NK-92 treated with Interleukin-12 subunit alpha and Interleukin-12 subunit beta, amount 100 ng/mL, for 24 hours (cell line): Measurements from ENCODE around the gene ASB2.

Experiments used
- DNase-seq: peaks from one replicate; lab custom pipeline; 2025; lab: John Stamatoyannopoulos, UW

ASB2 gene, protein sequence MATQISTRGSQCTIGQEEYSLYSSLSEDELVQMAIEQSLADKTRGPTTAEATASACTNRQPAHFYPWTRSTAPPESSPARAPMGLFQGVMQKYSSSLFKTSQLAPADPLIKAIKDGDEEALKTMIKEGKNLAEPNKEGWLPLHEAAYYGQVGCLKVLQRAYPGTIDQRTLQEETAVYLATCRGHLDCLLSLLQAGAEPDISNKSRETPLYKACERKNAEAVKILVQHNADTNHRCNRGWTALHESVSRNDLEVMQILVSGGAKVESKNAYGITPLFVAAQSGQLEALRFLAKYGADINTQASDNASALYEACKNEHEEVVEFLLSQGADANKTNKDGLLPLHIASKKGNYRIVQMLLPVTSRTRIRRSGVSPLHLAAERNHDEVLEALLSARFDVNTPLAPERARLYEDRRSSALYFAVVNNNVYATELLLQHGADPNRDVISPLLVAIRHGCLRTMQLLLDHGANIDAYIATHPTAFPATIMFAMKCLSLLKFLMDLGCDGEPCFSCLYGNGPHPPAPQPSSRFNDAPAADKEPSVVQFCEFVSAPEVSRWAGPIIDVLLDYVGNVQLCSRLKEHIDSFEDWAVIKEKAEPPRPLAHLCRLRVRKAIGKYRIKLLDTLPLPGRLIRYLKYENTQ

DNA sequence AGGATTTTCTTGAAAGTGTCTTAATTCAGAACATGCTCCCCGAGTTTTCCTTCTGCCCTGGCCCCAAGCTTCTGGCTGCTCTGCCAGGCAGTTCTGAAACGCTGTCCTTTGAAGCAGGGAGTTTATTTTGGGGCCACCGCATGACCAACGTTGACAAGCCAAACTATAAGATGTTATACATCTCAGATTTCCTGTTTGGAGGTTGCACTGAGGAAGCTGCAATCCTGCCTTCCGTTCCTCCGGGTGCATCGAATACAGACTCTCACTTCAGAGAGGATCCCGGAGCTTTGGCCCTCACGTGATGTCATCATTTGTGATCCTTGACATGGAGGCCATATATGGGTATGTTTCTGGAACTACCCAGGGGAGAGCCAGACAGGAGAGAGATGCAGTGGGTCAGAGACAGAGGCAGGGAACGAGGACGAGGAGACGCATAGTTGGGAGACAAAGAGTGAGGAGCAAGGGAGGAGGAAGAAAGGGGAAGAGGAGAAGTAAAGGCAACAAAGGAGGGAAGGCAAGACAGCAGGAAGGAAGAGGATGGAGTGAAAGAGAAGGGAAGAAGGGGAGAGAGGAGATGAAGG, at the start of gene ASB2:
Gene ASB2 (minus strand): TSS at position 94 of the 581 bp plus-strand sequence. CDS start 12,031 bp downstream, outside the sequence.
- no peak for DNase-seq

DNA sequence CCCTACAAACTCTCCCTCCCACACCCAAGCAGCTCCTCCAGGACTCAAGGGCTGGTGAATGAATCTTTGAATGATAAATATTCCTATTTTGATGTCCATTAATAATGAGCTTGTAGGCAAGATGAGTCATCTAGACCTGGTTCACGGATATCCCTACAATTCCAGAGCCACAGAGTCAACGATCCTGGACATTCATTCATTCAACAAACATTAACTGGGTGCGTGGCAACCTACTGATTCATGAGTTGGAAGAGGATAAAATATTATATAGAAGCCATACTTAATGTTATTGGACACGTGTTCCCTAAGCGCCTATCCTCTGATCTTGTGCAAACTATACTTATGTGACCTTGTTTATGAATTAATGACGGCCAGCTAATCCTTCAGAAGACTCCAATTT, 49.4 kb upstream of the ASB2 start:
- no peak for DNase-seq

DNA sequence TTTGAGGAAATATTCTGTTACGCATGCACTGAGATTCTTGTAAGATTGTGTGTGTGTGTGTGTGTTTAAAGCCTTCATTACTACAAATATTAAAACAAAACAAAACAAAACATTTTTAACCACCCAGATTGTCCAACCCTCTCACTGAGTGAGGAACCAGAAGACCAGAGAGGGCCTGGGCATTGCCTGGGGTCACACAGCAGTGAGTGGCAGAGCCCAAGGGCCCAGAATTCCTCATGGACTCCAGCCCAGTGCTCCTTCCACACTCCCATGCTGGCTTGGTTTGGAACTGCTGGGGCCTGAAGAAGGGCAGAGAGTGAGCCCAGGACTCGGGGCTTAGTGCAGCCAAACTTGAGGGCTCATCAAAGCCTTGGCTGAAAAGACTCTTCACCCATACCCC, 48.2 kb upstream of the ASB2 start:
- DNase-seq = no peak

DNA sequence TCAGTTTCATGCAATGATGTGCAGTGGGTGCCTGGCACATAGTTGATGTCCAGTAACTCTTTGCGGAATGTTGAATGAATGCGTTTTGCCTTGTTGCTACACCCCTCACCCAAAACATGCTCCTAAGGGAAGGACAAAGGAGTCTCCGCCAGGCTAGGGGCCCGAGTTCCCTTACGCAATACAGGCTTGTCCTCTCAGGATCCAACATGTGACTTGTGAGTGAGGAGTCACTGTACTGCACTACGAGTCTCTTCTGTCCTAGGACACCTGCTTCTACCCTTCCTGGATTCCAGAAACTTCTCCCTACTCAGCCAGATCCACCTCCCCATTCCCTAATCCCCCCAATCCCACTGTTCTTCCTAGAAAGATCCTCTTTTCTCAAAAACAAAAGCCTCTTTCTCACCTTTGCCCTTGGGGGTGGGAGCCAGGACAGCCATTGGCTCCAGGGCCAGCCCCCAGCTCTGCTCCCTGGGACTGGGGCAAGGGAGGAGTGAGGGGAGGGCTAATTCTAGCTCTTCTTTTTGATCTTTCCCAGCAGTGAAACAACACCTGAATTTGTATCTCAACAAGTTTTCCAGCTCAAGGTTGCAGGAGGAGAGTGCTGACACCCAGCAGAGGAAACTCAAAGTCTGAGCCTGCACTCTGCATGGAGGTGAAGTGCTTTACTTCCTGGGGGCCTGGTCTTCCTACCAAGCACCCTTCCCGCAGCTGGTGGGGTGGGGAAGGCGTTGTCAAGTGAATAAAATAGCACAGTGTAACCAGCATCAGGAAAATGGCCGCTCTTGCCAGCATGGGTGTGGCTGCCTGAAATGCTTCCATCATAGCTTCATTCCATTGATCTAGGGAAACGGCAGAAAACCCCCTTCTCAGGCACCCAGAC, 46.4 kb upstream of the ASB2 start:
- no peak for DNase-seq

DNA sequence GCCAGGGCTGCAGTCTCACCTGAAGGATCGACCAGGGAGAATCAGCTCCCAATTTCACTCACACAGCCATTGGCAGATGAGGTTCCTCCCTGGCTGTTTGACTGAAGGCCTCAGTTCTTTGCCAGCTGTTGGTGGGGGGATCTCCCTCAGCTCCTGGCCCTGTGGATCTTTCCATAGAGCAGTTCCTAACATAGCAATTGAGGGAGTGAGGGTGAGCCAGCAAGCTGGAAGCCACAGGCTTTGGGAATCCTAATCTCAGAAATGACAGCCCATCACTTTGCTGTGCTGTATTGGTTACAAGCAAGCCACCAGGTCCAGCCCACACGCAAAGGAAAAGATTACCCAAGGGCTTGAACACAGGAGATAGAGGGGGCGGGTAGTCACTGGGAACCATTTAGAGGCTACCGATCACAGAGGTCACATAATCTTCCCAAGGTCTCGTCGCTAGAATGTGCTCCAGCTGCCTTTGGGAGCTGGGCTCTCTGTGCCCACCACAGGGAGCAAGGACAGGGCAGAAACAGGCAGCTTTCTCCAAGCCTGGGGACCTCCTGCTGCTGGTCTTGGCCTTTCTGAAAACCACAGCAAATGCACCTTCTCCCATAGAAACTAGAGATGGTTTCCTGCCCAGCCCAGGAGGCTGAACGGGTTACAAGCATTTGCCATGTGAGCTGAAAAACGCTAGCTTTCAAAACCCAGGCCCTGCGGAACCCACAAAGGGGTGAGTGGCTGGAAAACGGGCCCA, 45.2 kb upstream of the ASB2 start:
- no peak for DNase-seq

DNA sequence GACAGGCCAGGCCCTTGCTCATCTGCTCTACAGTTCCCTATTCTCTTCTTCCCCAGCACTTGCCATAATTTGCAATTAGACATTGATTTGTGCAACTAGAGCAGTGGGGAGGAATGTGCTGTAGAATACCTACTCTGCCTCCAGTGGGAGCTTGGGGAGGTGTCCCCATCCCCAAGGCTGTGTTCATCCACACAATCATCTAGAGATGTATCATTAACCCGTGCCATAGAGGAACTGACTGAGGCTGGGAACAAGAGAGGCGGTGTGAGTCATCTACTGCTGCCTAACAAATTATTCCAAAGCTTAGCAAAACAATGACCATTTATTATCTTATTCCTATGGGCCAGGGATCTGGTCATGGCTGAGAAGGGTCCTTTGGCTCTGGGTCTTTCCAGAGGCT, 44.6 kb upstream of the ASB2 start:
- DNase-seq = no peak

DNA sequence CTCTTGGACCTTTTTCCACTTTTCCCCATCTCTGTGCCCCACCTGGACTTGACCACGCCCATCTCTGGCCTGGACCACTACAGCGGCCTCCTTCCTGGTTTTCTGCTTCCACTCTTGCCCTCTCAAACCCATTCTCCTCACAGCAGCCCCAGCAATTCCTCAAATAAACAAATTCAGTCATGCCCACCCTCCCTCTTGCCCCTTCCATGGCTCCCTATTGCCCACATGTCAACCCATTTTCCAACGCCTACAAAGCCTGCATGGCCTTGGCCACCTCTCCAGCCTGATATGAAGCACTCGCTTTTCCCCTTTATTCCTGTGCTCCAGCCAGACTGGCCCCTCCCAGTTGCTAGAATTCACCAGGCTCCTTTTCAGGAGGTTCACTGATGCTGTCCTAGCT, 43.9 kb upstream of the ASB2 start:
- DNase-seq = no peak

DNA sequence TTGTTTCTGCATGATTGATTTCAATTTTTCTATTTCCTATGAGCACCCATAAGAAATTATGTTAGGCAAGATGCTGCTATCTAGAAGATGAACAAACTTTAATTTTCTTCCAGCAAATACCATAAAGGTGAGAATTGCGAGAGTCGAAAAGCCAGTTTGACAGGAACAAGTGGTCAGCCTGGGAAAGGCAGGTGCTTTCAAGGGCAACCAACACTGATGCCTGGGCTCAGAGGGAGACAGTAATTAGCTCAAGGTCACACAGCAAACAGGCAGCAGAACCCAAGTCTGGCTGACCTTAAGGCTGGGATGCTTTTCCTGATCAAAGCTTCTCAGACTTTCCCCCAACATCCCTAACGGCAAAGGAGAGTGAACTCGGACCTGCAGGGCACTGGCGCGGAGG, 43.0 kb upstream of the ASB2 start:
- no peak for DNase-seq

DNA sequence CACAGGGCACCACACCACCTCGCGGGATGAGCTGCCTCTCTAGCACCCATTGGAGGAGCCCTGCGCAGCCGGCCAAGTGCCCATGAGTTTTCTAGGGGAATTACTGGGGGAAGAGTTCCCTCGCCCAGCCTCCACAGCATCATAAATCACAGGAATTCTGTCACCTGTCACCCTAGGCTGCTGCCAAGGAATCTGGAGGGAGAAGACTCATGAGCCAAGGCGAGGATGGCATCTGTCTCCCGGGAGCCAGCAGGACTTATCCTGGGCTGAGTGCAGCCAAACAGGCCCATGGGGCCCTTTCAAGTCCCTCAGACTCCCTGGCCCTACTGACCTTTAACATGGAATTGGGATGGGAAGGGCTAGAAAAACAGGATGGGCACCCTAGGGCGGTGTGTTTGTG, 41.9 kb upstream of the ASB2 start:
- no peak for DNase-seq

DNA sequence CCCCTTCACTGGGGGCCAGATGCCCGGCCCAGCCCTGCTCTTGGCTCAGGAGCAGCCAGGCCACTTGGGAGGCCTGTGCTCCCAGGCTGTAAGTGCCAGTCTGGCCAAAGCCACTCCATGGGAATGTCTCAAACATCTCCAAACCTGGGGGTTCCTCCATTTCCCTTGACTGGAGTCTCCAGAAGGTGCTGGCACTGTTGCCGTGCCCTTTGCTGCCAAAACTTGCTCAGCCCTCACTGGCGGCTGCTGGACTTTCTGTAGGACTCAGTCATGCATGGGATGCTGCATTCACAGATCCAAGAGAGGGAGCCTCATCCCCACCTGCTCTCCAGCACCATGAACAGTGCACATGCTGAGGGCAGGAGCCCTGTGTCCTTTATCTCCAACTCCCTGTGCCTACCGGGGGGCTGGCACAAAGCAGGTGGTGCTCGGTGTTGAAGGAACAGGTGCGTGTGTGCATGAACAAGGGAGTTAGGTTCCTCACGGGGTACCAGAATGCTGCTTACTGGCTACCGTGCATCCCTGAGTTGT, 40.1 kb upstream of the ASB2 start:
- no peak for DNase-seq

DNA sequence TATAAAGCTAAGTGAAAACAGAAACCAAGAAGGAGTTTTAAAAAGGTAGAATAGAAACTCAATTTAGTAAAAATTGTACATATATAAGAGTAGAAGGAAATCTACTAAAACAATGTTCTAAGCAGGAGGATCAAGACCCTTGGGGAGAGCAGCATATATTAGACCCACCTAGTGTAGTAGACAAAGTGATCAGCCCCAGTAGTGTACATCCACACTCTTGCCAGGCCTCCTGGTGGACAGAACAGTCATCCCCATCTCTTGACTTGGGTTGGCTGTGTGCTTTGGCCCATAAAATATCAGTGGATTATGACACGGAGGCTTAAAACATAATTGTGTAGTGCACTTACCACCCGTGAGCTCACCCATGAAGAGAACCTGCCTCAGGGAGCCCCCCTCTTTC, 38.9 kb upstream of the ASB2 start:
- DNase-seq = no peak

DNA sequence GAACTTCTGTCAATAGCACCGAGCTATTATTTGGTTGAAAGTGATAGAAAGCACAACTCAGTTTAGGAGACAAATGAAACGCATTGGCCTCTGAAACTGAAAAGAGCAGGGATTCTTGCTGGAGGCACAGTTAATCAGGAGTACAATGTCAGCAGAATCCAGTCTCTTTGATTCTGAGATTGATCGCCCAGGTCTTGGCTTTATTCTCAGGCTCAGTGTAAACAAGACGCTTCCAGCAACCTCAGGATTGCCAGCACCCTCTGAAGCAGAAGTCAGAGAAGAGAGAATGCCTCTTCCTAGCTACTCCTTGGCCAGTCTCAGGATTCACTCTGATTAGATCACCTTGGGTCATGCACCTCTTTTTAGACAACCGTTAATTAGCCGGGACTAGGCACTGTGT, 38.0 kb upstream of the ASB2 start:
- no peak for DNase-seq

DNA sequence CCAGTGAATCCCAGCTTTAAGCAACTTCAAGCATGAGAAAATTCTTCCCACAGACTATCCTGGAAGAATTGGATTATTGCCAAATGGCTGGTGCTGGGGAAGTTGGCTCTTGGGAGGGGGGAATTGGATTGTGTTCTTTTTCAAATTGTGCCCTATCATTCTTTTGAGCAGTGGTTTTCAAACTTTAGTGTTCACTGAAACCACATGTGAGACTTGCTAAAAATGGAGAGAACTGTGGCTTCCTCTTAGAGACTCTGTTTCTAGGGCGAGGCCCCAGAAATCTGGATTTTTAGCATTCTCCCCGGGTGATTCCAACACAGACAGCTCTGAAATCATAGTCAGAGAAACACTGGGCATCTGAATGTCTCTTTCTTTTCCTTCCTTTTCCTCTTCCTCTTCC, 35.4 kb upstream of the ASB2 start:
- no peak for DNase-seq

DNA sequence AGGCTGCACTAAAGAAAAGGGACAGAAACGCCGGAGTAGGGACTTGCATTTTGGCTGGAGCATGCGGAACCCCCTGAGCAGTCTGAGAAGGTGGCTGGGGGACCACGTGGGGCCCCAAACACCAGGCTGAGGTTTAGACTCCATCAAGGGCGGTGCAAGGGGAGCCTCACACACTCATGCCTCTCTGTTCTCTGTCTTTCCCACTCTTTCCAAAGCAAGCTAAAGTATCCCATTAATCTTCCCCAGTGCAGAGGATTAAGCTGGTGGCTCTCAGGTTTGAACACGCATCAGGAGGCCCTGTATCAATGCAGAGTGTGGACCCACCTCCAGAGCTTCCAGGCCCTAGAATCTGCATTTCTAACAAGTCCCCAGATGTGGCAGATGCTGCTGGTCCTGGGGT, 34.3 kb upstream of the ASB2 start:
- DNase-seq = no peak

DNA sequence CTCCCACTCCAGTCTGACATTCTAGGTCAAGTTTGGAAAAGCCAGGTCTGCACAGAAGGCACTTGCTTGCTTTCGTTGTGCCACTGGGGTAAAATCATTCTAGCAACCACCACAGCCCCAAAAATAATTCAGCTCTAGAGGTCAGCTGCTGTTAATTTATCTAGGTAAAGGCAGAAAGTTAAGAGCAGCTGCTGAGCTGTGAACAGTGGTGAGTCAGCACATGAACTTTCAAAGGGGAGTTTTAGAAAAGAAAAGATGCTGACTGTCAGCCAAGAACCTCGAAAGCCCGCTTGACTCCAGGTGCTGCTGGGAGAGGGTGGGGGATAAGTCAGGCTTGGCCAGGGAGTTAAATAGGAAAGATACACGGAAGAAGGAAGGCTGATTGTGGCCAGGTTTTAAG, 33.4 kb upstream of the ASB2 start:
- DNase-seq = peak; percentile 35

DNA sequence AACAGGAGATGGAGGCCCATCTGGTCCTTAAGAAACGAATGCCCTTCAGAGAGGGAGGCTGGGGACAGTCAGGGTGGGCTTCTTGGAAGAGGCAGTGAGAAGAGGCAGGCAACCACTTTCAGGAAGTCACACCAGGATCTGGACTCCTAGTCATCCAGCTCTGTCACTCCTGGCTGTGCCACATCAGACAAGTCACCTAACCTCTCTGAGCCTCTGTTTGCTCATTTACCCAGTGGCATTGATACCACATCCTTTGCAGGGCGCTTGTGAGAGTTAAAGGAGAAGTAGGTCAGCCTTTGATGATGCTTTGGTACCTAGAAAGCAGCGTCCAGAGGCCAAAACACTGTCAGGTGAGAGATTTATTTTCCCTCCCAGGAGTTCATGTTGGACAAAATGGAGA, 31.9 kb upstream of the ASB2 start:
- no peak for DNase-seq

DNA sequence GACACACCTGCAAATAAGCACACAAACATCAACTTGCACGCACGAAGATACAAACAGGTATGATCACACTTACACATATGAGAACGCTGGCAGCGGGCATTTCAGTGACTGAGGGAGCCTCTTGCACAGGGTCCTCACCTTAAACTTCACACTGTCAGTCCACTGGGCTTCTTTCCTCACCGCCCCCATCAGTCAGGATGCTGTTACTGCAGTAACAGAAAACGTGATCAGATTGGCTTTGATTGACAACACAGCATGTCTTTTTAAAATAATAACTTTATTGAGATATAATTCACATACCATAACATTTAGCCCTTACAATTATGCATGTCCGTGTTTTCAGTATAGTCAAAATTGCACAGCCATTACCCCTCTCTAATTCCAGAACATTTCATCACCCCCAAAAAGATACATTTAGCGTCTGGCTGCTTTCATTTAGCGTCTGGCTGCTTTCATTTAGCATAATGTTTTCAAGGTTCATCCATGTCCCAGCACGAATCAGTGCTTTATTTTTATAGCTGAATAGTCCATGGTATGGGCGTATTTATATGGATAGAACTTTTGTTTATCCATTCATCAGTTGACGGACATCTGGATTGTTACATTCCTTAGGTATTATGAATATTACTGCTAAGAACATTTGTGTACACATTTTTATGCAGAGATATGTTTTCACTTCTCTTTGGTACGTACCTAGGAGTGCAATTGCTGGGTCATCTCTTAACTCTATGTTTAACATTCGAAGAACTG, 29.1 kb upstream of the ASB2 start:
- no peak for DNase-seq

DNA sequence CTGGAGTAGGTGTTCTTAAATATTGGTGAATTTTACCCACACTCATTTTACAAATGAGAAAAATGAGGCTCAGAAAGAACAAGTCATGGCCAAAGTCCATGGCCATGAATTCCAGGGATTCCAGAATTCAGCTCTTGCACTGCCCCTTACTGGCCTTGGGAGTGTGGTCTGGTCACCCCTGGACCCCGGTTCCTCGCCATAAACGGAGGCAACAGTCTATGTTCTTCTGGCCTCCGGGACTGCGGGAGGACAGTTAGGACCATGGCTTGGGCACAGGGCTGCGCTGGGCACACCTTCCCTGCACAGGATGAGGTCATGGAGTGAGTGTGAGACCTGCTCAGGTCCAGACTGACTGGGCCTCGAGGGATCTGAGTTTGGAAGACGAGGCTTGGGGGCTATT, 27.6 kb upstream of the ASB2 start:
- no peak for DNase-seq

DNA sequence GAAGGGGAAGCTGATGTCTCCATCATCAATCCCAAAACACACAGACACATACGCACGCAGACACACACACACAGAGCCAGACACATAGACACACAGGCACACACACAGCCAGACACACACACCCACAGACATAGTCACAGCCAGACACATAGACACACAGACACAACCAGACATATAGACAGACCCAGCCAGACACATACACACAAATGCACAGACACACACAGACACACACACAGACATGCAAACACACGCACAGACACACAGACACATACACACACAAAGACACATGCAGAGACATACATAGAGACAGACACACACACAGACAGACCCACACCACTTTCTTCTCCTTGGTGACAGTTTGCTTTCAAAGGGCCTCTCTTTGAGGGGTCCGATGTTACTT, 27.0 kb upstream of the ASB2 start:
- DNase-seq = no peak

DNA sequence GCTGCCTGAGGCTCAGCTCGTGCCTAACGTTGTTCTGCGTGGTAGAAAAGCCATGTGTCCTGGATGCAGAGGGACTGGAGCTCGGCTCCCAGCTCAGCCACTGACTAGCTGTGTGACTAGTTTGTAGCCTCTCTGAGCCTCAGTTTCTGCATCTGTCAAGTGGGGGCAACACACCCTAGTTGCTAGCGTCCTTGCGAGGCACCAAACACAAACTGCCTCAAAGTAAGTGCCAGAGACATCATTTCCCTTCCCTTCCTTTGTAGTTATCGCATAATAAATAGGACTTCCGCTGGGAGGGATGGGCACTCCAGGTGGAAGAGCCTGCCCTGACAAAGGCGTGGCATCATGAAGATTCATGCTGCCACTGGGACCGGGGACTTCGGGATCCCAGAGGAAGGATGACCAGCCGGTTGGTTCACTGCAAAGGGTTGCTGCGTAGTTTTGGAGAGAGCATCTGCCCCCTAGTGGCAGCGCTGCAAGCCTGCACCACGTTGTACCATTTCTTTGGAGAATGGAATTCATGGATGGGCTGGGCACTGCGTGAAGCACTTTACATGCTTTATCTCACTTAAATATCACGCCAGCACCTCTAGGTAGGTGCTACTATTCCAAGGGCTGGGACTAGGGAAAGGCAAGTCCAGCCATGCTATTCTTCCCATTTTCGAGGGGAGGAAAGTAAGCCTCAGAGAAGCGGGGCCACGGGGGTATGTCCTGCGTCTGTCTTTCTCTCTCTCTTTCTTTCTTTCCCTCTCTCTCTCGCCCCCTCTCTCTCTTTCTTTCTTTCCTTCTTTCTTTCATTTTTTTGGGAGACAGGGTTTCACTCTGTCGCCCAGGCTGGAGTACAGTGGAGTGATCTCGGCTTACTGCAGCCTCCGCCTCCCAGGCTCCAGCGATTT, 25.4 kb upstream of the ASB2 start:
- DNase-seq = peak; percentile 32
